OCI-LY7 (cell line): ENCODE measurements around the gene WDR90.

ENCODE experiments used
- EZH2phosphoT487 ChIP-seq: fragments of 200-600 bp; sonication (generic); IDR thresholded peaks from 2 replicates; pipeline ENCODE4 v1.6.1; 2018; ENCODE audit warnings: low read depth, borderline replicate concordance, mild to moderate bottlenecking, mixed run types, antibody characterized with exemption, low read length, moderate library complexity, mixed read lengths
- TF ChIP-seq, protein P1 (sequence below): fragments of 200-600 bp; sonication (generic); conservative IDR thresholded peaks from 2 replicates; pipeline ENCODE4 v1.5.1; 2014; ENCODE audit warnings: mild to moderate bottlenecking, antibody characterized with exemption, low read length, moderate library complexity, mixed read lengths

DNA sequence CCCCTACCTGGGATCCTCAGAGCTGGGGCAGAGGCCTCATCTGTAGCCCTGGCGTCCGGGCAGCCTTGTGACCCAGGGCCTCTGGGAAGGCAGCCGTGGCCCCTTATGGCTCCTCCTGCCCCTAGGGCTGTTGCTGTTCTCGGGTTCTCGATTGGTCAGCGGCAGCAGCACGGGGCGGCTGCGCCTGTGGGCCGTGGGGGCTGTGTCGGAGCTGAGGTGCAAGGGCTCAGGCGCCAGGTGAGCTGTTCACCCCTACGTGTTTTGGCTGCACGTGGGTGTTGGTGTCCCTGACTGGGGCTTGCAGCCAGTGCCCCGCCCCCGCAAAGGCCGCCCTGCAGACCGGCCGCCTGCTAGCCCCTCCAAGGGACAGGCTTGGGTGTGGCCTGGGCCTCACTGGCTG lies 12.9 kb downstream of the WDR90 start:
- TF ChIP-seq, protein P1, sequence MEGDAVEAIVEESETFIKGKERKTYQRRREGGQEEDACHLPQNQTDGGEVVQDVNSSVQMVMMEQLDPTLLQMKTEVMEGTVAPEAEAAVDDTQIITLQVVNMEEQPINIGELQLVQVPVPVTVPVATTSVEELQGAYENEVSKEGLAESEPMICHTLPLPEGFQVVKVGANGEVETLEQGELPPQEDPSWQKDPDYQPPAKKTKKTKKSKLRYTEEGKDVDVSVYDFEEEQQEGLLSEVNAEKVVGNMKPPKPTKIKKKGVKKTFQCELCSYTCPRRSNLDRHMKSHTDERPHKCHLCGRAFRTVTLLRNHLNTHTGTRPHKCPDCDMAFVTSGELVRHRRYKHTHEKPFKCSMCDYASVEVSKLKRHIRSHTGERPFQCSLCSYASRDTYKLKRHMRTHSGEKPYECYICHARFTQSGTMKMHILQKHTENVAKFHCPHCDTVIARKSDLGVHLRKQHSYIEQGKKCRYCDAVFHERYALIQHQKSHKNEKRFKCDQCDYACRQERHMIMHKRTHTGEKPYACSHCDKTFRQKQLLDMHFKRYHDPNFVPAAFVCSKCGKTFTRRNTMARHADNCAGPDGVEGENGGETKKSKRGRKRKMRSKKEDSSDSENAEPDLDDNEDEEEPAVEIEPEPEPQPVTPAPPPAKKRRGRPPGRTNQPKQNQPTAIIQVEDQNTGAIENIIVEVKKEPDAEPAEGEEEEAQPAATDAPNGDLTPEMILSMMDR = no peak
- no peak for TF ChIP-seq EZH2phosphoT487
